Ureter (tissue), 1 donor: Measurements from ENCODE around the gene SMIM1. TPM values are rescaled to one million over a fixed set of nuclear protein-coding genes. Genes with fewer than 3 reads are reported as not detected.

Experiments used
- DNase-seq: peaks from one replicate; pipeline ENCODE4 v3.0.0-alpha.2; 2020; ENCODE audit warnings: low spot score
- total RNA-seq: library from RNA; stranded (reverse); gene quantifications from one replicate; pipeline ENCODE4 v1.2.4, GENCODE V29; 2023
- donor health status: DM: yes; HTN: yes; CAD: no.

SMIM1 gene, protein sequence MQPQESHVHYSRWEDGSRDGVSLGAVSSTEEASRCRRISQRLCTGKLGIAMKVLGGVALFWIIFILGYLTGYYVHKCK
- total RNA-seq, result 9.6 TPM

DNA sequence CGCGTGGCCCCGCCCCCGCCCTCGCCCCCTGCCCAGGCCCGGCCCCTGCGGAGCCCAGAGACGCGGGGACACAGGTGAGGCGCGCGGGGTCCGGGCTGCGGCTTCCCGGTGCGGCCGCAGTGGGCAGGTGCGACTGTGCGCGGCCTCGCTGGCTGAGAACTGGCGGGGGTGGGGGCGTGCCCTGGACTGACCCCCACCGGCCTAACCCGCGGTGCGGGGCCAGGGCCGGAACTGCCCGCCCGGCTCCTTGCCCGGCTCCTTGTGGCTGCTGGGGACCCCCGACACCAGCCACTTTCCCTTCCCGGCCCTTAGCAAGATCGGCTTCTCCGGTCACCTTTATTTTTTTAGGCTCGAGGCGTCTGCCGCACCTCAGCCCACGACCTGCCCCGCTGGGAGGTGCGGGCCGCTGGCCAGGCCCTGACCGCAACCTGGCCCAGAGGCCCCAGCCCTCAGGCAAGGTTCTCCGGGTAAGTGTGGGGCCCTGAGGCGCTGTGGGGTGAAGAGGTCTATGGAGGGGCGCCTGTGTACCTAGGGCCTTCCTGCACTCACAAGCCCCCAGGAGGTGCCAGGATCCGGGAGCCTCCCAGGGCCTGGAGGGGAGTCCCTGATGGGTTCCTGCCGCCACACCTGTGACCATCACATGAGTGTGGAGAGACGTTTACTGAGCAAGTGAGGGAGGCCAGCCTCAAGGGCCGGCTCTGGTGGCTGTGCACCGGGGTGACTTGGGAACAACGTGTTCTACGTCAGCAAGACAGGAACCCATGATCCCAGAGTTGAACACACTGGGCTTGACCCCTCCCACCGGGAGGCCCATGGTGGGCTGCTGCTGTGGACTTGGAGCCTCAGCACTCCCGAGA is at the start of gene SMIM1:
TSS of gene SMIM1 (plus strand) at position 35 of the 857 bp plus-strand sequence. CDS start 2,625 bp downstream, outside the sequence.
- no peak for DNase-seq

DNA sequence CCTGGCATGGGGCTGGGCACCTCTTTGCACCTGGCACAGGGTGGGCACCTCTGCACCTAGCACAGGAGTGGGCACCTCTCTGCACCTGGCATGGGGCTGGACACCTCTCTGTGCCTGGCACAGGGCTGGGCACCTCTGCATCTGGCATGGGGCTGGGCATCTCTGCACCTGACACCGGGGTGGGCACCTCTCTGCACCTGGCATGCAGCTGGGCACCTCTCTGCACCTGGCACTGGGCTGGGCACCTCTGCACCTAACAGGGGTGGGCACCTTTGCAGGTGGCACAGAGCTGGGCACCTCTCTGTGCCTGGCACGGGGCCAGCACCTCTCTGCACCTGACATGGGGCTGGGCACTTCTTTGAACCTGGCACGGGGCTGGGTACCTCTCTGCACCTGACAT is 49.7 kb upstream of the SMIM1 start:
- DNase-seq, result no peak

DNA sequence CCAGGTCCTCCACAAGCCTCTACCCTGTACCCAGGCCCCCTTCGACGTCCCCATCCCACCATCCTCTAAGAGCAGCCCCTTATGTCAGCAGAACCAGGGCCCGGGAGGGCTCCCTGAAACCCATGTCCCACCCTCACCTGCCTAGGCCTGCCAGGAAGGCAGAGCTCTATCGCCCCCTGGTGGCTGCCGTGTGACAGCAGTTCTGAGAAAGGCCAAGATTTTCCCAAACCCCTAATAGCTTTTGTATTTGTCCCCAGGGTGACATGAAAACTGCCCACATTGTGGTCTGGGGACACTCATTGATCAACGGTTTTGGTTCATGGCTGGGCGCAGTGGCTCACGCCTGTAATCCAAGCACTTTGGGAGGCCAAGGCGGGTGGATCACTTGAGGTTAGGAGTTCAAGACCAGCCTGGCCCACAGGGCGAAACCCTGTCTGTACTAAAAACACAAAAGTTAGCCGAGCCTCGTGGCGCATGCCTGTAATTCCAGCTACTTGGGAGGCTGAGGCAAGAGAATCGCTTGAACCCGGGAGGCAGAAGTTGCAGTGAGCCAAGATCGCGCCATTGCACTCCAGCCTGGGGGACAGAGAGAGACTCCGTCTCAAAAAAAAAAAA is 48.0 kb upstream of the SMIM1 start:
- peak; percentile 63 for DNase-seq

DNA sequence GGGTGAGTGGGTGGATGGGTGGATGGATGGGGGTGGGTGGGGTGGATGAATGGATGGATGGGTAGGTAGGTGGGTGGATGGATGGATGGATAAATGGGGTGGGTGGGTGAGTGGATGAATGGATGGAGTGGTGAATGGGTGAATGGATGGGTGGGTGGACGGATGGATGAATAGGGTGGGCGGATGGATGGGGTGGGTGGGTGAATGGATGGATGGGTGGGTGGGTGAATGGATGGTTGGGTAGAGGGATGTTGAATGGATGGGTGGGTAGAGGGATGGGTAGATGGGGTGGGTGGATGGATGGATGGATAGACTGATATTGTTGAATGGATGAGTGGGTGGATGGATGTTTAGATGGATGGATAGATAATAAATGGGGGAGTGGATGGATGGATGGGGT is 47.2 kb upstream of the SMIM1 start:
- no peak for DNase-seq

DNA sequence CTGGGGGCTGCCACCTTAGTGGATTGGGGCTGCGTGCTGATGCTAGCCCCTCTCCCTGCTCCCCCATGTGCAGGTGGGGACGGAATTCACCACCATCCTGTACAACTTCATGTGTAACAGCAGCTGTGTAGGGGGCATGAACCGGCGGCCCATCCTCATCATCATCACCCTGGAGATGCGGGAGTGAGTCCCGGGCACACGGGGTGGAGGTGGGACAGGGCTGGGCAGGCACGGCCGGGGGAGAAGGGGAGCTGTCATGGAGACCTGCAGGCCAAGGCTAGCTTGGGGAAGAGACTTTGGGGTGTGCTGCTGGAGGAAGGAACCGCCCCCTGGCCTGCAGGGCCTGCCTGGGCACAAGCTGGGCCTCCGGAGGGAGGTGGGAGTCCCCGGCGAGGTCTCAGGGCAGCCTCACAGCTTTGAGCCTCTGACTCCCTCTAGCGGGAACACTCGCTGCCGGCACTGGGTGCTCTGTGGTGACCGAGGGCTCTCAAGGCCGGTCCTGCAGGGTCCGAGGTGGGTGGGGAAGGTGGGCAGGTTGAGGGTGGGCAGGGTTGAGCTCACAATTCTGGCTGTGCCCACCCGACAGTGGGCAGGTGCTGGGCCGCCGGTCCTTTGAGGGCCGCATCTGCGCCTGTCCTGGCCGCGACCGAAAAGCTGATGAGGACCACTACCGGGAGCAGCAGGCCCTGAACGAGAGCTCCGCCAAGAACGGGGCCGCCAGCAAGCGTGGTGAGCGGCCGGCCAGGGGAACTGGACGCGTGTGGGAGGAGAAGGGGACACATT is 45.3 kb upstream of the SMIM1 start:
- DNase-seq, result no peak

DNA sequence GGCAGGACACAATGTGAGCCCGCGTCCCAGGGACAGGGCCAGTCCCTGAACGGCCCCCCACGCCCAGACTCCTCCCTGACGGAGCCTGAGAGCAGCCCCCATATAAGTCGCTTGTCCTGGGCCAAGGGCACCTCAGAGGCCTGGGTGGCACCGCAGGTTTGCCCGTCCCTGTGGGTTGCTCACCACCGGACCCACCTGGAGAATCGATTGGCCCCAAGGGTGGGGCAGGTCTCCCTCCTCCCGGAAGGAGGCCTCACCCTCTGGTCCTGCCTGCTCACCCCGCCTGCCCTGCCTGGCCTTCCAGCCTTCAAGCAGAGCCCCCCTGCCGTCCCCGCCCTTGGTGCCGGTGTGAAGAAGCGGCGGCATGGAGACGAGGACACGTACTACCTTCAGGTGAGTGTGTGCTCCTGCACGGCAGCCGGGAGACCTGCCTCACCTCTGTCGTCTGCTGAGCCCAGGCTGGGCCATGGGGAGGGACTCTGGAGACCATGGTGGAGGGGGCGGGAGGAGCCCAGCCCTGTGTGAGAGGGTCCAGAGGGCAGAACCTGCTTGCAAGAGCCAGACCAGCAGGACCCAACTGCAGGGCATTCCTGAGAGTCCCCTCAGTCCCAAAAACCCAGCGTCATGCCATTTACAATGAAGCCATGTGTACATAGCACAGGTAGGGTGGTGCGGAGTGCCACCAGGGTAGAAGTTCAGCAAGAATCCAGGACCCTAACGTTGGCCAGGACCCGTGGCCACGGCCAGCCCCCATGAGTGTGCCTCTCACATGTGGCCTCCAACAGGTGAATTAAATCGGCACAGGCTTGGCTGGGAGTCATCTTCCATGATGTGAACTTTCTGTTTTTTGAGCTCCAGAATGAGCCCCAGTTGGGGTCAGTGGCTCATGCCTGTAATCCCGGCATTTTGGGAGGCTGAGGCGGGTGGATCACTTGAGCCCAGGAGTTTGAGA is 44.4 kb upstream of the SMIM1 start:
- no peak for DNase-seq

DNA sequence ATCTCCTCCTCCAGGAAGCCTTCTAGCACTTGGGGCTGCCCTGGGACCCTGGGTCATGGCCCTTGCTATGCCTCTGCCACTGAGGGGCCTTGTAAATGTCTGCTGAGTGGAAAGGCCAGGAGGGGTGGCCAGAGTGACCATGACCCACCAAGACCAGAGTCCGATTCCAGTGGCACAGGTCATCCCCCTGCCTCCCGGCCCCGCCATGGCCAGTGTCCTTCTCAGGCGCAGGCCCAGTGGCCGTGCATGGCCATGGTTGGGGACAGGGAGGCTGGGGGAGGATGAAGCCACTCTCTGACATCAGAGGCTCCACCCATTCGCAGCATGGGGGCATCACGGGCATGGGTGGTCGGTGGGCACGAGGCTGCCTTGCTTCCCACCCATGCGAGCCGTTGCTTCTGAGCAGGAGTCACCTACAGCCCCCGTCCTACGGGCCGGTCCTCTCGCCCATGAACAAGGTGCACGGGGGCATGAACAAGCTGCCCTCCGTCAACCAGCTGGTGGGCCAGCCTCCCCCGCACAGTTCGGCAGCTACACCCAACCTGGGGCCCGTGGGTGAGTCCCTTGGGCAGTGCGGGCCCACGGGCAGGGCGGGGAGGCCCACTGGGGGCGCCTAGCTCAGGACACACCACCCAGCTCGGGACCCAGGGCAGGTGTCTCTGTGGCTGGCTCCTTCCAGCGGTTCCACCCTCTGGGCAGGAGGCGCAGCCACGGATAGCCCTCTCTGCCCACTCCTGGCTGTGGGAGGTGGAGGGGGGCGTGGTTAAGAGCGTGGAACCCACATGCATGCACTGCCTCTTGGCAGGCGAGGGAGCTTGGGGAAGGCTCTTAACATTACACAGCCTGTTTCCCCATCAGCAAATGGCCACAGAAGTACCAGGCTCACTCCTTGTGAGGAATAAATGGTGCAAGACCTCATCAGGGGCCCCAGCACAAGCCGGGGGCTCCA is 42.7 kb upstream of the SMIM1 start:
- no peak for DNase-seq

DNA sequence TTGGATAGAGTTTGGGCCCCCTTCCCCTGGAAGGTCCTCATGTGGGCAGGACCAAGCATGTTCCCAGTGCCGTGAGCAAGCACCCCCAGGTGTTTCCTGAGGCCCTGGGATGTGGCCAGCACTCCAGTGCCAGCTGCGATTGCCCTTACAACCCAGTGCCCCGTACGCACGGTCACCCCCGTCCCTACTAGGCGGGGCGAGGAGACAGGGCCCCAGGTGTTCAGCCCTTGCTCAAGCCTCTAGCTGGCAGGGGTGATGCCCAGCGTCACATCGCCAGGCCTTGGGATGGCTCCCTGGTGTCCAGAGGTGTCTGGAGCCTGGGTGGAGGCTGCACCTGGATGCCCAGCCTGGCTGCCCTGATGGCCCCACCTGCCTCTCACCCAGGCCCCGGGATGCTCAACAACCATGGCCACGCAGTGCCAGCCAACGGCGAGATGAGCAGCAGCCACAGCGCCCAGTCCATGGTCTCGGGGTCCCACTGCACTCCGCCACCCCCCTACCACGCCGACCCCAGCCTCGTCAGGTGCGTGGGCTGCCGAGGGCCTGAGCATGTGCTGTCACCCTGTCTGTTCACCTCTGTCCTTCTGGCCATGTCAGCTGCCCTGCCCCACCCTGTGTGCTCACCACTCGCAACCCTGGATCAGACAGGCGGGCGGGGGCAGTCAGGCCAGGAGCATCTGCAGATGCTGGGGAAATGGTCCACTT is 41.9 kb upstream of the SMIM1 start:
- no peak for DNase-seq

DNA sequence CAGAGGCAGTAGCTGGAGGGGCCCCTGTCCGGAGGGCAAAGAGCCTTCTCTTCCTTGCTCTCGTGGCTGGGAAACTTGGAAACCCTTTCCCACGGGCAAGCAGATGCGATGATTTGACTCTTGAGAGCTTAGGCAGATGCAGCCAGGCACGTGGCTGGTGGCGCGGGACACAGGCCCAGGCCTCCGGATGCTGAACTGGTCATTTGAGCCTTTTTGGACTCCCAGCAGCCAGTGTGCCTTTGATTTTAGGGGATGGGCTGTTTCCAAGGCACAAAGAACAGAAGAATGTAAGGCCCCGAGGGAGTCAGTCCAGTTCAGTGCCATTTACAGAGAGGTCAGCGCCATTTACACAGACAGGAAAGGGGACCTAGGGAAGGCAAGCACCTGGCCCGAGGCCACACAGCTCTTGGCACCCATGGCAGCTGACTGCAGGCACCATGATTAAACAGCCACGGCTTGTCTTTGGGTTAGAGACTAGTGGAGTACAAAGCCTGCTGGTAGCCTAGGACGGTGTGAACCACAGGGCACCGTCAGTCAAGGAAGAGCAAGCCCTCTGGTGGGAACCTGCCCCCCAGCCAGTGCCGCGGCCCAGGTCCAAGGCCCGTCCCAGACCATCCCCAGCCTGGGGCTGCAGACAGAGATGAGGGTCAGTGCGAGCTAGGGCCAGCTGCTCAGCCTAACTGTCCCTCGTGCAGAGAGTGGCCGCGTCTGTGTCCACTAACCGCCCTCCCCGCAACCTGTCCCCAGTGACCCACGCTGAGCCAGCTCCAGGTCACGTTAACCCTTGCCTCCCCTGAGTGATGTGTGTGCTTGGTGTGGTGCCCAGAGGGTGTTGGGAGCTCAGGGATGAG is 40.7 kb upstream of the SMIM1 start:
- no peak for DNase-seq

DNA sequence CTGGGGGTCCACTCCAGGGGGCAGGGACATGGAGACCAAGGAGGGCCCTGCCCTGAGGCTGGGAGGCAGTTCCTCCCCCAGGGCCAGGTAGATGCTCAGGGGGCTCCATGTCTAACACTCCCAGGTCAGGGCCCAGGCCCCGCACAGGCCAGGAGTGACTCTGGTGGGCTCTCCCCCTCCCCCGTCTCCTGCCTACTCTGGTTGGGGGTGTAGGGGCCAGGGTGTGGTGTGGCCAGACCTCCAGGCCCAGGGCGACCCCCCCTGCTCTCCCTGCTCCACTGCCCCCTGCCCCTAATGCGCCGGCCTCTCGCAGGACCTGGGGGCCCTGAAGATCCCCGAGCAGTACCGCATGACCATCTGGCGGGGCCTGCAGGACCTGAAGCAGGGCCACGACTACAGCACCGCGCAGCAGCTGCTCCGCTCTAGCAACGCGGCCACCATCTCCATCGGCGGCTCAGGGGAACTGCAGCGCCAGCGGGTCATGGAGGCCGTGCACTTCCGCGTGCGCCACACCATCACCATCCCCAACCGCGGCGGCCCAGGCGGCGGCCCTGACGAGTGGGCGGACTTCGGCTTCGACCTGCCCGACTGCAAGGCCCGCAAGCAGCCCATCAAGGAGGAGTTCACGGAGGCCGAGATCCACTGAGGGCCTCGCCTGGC is 40.0 kb upstream of the SMIM1 start:
- no peak for DNase-seq

DNA sequence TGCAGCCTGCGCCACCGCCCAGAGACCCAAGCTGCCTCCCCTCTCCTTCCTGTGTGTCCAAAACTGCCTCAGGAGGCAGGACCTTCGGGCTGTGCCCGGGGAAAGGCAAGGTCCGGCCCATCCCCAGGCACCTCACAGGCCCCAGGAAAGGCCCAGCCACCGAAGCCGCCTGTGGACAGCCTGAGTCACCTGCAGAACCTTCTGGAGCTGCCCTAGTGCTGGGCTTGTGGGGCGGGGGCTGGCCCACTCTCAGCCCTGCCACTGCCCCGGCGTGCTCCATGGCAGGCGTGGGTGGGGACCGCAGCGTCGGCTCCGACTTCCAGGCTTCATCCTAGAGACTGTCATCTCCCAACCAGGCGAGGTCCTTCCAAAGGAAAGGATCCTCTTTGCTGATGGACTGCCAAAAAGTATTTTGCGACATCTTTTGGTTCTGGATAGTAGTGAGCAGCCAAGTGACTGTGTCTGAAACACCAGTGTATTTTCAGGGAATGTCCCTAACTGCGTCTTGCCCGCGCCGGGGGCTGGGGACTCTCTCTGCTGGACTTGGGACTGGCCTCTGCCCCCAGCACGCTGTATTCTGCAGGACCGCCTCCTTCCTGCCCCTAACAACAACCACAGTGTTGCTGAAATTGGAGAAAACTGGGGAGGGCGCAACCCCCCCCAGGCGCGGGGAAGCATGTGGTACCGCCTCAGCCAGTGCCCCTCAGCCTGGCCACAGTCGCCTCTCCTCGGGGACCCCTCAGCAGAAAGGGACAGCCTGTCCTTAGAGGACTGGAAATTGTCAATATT is 39.3 kb upstream of the SMIM1 start:
- DNase-seq, result no peak

DNA sequence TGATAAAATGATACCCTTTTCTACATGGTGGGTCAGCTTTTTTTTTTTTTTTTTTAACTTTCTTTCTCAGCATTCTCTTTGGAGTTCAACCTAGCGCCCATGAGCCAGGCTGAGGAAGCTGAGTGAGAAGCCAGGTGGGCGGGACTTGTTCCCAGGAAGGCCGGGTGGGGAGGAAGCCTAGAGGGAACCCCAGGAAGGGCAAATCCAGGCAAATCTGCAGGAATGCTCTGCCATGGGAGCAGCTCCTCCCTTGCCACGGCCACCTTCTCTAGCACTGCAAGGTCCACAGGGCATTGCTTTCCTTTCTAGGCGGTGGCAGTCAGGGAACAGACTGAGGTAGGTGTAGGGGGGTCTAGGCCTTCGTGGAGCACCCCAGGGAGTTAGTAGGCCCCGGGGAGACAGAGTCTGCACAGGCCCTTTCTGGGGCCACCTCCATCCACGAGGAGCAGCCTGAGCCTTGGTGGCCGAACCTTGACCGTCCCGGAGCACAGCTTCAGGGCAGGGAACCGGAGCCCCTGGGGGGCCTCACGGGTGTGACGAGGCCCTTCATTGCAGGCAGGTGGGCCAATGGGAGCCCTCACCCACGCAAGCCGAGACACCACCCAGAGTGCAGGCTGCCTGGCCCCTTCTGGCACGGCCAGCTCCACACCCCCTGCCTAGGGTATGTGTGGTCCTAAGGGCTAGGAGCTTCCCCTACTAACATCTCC is 38.5 kb upstream of the SMIM1 start:
- DNase-seq, result no peak

DNA sequence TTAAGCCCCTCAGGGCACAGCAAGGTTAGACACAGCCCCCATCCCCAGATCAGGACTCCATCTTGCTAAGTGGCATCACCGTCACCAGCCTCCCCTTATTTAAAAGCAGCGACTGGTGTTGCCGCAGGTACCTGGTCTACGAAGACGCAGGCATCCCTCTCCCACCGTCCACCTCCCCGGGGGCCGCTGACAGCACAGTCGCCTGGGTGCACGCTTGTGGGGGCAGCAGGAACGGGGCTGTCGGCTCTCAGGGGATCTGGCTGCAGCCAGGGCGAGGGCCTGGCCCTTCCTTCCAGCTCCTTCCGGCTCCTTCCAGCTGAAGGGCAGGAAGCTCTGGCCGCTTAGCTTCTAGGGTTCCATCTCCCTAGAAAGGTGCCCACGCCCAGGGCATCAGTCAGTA is 37.9 kb upstream of the SMIM1 start:
- DNase-seq, result no peak

DNA sequence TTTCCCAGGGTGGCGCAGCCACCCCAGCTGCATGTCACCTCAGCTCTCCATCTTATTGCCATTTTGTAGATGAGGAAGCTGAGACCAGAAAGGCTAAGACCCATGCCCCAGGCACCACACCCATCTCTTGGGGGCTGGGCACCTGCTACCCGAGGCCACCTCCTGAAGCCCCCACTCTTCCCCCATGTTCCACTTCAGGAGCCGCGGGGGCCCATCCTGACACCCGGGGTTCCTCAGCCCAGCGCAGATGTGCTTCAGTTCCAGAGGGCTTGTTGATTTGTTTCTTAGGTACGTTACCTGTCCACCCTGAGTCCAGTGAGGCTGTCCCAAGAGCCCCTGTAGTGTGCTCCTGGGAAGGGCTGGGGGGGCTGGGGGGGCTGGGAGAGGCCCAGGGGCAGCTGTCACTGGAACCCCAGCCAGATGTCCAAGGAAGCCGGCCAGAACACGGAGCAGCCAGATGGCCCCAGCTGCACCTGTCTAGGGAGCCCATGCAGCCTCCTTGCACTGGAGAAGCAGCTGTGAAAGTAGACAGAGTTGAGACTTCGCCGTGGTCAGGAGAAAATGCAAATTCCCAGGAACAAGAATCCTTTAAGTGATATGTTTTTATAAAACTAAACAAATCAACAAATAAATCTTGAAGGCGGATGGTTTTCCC is 37.4 kb upstream of the SMIM1 start:
- no peak for DNase-seq

DNA sequence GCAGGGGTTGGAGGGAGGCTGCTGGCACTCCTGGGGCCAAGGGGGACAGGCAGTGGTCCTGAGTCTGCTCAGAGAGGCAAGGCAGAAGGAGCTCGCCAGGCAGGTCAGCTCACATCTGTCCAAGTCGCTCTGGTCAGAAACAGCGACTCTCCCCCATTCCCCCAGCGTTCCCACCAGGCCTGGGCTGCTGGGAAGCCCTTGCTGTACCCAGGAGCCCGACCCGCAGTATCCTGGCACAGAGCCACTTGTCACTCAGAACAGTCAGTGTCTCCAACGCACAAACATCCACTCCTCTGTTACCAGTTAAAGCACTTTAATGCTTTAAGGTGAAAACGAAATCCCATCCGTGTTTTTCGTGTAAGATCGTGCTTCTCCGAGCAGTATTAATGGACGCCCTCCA is 36.9 kb upstream of the SMIM1 start:
- DNase-seq, result no peak

DNA sequence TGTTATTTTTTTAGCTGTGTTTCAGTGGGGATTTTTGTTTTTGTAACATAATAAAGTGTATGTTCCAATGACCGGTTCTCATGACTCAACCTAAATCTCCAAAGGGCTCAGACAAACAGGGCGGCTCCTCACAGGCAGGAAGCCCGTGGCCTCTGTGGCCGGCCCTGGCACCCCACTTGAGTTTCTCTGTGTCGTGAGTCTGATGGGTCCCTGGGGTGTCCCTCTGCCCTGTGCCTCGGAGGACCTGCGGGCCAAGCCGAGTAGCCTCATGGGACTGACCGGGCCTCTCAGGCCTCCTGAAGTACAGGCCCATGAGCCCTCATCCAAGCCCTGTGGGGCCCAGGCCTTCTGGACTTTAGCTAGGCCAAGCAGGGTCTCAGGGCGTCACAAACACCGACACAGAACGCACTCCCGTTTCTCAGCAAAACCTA is 36.4 kb upstream of the SMIM1 start:
- DNase-seq, result no peak
